Stimulated activated memory B cell treated with anti-CD40 and anti-IgM and Interleukin-4, amounts not matched to agents 10 μg/mL and 1 μg/mL and 100 μg/mL, for 72 hours (primary cell): ENCODE data around the gene IL17RB.

ENCODE experiments used
- ATAC-seq: fragments of 150-1000 bp; cut with Tn5 transposase; 2 replicates; pipeline ENCODE4 v1.10.0; 2021
- H3K27ac Mint-ChIP-seq: one replicate; pipeline ENCODE4 v1.8.0; 2022; ENCODE audit warnings: mild to moderate bottlenecking, mixed read lengths
- H3K27me3 Mint-ChIP-seq: one replicate; pipeline ENCODE4 v1.8.0; 2022; ENCODE audit warnings: mixed read lengths
- H3K36me3 Mint-ChIP-seq: one replicate; pipeline ENCODE4 v1.8.0; 2022; ENCODE audit warnings: mixed read lengths
- H3K4me1 Mint-ChIP-seq: one replicate; pipeline ENCODE4 v1.8.0; 2022; ENCODE audit warnings: mixed read lengths
- H3K4me3 Mint-ChIP-seq: one replicate; pipeline ENCODE4 v1.8.0; 2022; ENCODE audit warnings: mild to moderate bottlenecking, moderate library complexity, mixed read lengths
- H3K9me3 Mint-ChIP-seq: one replicate; pipeline ENCODE4 v1.8.0; 2022; ENCODE audit warnings: mixed read lengths

The IL17RB gene

DNA sequence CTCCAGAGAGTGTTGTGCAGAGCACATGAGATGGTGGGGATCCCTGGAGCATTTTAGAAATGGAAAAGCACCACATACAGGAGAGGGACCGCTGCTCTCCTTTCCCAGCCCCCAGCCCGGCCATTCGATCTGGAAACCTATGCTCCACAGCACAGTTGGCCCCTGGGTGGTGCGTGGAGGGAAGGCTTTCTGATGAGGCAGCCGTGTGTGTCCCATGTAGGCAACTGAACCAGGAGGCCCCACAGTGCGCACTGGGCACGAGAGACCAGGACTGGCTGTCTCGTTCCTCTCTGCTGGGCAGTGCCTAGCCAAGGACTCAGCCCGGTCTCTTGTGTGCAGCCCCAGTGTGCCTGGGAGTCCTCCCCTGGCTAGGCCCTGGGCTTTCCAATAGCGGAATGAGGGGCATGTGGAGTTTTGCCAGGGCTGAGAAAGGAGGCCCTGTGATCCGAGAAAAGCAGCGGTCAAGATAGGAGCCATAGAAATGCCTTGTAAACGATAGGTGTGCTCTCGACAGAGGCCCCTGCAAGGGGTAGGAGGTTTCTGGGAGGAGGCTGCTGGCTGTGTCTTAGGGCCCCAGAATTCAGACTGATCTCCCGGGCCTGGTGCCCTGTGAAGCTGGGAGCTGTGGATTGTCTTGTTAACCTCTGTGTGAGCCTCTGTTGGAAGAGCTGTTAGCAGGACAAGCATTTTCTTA, 39.1 kb upstream of the IL17RB start:
- Mint-ChIP-seq H3K27ac (peak overlapping the region; percentile 52), H3K9me3 (no peaks in the 10 kb centered on the region), H3K4me1 (peaks cover 26% of the 10 kb centered on the region), H3K36me3 (peaks cover 14% of the 10 kb centered on the region), H3K4me3 (no peak overlapping the region), H3K27me3 (peaks cover 16% of the 10 kb centered on the region)
- no peak for ATAC-seq

DNA sequence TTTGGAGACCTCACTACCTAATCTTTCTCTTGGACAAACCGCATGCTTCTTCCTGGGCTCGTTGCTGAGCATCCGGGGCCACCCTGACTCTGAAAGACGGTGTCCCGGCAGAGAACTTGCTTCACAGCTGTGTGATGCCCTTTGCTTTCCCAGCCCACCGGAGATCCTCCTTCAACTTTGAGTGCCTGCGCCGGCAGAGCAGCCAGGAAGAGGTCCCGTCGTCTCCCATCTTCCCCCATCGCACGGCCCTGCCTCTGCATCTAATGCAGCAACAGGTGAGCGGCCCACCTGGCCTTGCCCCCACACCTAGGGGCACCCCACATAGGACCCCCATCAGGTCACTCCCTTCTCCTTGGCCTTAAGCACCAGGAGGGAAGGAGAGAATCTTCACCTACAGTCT, 37.9 kb upstream of the IL17RB start:
- Mint-ChIP-seq H3K27ac (no peak overlapping the region), H3K36me3 (peaks cover 18% of the 10 kb centered on the region), H3K4me3 (no peak overlapping the region), H3K27me3 (peaks cover 16% of the 10 kb centered on the region), H3K4me1 (peaks cover 31% of the 10 kb centered on the region), H3K9me3 (no peaks in the 10 kb centered on the region)
- ATAC-seq: no peak

DNA sequence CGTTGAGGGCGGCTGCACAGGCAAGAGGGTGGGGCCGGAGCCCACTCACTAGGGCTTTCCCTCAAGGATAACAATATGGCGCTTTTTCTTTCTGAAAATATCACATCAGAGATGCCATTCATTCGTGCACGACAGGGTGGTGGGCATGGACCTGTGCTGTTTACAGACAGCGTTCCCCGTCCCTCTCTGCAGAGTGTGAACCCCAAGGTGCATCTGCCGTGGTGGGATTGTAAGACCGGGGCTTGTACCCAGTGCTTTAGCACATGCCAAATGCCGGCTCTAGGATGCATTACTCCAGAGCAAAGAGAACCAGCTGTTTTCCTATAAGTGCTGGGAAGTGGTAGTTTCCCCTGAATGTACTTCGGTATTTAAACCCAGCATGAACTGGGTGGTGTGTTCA, 37.1 kb upstream of the IL17RB start:
- Mint-ChIP-seq H3K4me3 (no peak overlapping the region), H3K4me1 (peaks cover 31% of the 10 kb centered on the region), H3K36me3 (peaks cover 18% of the 10 kb centered on the region), H3K27me3 (peaks cover 16% of the 10 kb centered on the region), H3K27ac (no peak overlapping the region), H3K9me3 (no peaks in the 10 kb centered on the region)
- no peak for ATAC-seq

DNA sequence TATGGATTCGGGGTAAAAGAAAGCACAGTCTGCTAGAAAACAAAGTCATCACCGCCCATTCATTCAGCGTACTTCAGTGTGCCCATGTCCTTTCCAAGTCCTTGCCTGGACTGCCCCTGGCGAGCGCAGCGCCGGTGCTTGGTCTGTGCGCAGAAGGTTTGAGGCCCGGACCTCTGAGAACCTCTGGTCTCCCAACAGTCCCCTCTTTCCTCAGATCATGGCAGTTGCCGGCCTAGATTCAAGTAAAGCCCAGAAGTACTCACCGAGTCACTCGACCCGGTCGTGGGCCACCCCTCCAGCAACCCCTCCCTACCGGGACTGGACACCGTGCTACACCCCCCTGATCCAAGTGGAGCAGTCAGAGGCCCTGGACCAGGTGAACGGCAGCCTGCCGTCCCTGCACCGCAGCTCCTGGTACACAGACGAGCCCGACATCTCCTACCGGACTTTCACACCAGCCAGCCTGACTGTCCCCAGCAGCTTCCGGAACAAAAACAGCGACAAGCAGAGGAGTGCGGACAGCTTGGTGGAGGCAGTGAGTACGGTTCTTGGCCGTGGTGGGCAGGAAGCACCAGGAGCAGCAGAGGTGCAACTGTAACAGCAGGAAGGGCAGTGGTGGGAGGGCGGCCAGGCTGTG, 36.5 kb upstream of the IL17RB start:
- H3K27me3 Mint-ChIP-seq: peaks cover 16% of the 10 kb centered on the region
- H3K4me3 Mint-ChIP-seq: no peak overlapping the region
- H3K4me1 Mint-ChIP-seq: peaks cover 30% of the 10 kb centered on the region
- H3K36me3 Mint-ChIP-seq: peaks cover 20% of the 10 kb centered on the region
- ATAC-seq: no peak
- H3K9me3 Mint-ChIP-seq: no peaks in the 10 kb centered on the region
- no peak overlapping the region for H3K27ac Mint-ChIP-seq

DNA sequence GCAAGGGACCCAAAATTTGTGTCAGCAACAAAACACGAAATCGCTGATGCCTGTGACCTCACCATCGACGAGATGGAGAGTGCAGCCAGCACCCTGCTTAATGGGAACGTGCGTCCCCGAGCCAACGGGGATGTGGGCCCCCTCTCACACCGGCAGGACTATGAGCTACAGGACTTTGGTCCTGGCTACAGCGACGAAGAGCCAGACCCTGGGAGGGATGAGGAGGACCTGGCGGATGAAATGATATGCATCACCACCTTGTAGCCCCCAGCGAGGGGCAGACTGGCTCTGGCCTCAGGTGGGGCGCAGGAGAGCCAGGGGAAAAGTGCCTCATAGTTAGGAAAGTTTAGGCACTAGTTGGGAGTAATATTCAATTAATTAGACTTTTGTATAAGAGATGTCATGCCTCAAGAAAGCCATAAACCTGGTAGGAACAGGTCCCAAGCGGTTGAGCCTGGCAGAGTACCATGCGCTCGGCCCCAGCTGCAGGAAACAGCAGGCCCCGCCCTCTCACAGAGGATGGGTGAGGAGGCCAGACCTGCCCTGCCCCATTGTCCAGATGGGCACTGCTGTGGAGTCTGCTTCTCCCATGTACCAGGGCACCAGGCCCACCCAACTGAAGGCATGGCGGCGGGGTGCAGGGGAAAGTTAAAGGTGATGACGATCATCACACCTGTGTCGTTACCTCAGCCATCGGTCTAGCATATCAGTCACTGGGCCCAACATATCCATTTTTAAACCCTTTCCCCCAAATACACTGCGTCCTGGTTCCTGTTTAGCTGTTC, 35.0 kb upstream of the IL17RB start:
- peaks cover 26% of the 10 kb centered on the region for H3K36me3 Mint-ChIP-seq
- no peak for ATAC-seq
- H3K27me3 Mint-ChIP-seq: peaks cover 2% of the 10 kb centered on the region
- H3K27ac Mint-ChIP-seq: no peak overlapping the region
- H3K4me1 Mint-ChIP-seq: peaks cover 20% of the 10 kb centered on the region
- H3K4me3 Mint-ChIP-seq: no peak overlapping the region
- no peaks in the 10 kb centered on the region for H3K9me3 Mint-ChIP-seq

DNA sequence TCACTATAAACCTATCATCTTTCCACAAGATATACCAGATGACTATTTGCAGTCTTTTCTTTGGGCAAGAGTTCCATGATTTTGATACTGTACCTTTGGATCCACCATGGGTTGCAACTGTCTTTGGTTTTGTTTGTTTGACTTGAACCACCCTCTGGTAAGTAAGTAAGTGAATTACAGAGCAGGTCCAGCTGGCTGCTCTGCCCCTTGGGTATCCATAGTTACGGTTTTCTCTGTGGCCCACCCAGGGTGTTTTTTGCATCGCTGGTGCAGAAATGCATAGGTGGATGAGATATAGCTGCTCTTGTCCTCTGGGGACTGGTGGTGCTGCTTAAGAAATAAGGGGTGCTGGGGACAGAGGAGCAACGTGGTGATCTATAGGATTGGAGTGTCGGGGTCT, 33.9 kb upstream of the IL17RB start:
- no peaks in the 10 kb centered on the region for H3K9me3 Mint-ChIP-seq
- ATAC-seq: no peak
- H3K36me3 Mint-ChIP-seq: peaks cover 32% of the 10 kb centered on the region
- no peak overlapping the region for H3K27ac Mint-ChIP-seq
- peaks cover 9% of the 10 kb centered on the region for H3K4me1 Mint-ChIP-seq
- no peak overlapping the region for H3K4me3 Mint-ChIP-seq
- H3K27me3 Mint-ChIP-seq: no peaks in the 10 kb centered on the region

DNA sequence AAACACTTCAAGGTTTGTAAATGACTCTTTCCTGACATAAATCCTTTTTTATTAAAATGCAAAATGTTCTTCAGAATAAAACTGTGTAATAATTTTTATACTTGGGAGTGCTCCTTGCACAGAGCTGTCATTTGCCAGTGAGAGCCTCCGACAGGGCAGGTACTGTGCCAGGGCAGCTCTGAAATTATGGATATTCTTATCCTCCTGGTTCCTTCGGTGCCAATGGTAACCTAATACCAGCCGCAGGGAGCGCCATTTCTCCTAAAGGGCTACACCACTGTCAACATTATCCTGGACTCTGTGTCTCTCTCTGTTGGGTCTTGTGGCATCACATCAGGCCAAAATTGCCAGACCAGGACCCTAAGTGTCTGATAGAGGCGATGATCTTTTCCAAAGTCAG, 33.1 kb upstream of the IL17RB start:
- Mint-ChIP-seq H3K4me1 (peaks cover 6% of the 10 kb centered on the region), H3K4me3 (no peak overlapping the region), H3K27me3 (no peaks in the 10 kb centered on the region), H3K9me3 (no peaks in the 10 kb centered on the region), H3K36me3 (peaks cover 40% of the 10 kb centered on the region), H3K27ac (no peak overlapping the region)
- no peak for ATAC-seq

DNA sequence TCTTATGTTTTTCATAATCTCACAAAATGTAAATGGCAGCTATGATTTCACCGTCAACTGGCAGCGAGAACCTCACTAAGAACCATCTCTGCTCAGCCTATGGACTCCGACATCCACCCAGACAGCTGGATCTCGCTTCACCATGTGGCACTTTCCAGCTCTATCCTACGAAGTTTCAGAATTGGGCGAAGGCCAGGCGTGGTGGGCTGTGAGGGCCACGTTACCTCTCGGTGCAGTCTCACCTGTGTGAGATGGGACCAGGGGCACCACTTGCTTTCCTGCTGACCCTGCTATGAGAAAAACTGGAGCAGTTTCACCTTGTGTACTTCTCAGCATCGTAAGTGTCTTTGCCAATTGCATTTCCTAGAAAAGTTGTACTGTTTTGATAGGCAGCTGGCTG, 32.5 kb upstream of the IL17RB start:
- Mint-ChIP-seq H3K4me3 (no peak overlapping the region), H3K27me3 (no peaks in the 10 kb centered on the region), H3K27ac (no peak overlapping the region), H3K36me3 (peaks cover 41% of the 10 kb centered on the region), H3K9me3 (no peaks in the 10 kb centered on the region), H3K4me1 (peaks cover 6% of the 10 kb centered on the region)
- no peak for ATAC-seq

DNA sequence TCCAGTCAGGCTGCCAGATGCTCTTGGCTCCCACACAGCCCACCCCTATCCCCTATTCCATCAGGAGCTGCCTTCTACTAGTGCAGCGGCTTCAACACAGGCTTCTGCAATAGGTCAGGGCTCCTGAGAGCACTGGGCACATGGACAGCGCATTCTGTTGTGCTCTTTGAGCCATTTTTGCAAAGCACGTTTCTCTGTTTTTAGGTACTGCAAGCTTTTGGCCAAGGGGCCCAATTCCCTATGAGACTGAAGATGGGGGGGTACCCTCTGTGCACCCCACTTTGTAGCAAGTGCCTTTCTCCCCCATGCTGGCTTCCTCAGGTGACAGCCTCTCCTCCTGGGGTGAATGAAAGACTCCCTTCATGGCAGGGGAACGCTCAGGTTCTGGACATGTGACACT, 31.3 kb upstream of the IL17RB start:
- H3K27me3 Mint-ChIP-seq: no peaks in the 10 kb centered on the region
- no peak for ATAC-seq
- H3K27ac Mint-ChIP-seq: no peak overlapping the region
- H3K4me3 Mint-ChIP-seq: no peak overlapping the region
- no peaks in the 10 kb centered on the region for H3K9me3 Mint-ChIP-seq
- peaks cover 6% of the 10 kb centered on the region for H3K4me1 Mint-ChIP-seq
- H3K36me3 Mint-ChIP-seq: peaks cover 51% of the 10 kb centered on the region

DNA sequence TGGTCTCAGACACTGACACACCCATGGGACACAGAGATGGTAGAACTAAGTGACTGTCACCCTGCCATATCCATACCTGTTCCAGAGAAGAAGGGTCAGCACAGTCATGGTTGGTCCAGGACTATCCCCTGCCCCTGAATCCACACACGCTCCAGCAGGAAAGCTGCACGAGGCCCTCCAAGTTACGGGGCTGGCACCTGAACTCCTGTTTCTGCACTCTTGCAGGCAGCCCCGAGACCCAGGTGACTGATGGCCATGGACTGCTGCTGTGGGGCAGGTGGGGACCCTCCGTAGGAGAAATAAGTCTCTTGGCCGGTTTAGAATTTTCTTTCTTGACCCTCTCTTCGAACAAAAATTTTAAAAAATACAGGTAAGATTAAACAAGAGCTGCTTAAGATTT, 30.7 kb upstream of the IL17RB start:
- no peaks in the 10 kb centered on the region for H3K9me3 Mint-ChIP-seq
- ATAC-seq: no peak
- no peaks in the 10 kb centered on the region for H3K27me3 Mint-ChIP-seq
- no peak overlapping the region for H3K27ac Mint-ChIP-seq
- H3K4me3 Mint-ChIP-seq: no peak overlapping the region
- peaks cover 57% of the 10 kb centered on the region for H3K36me3 Mint-ChIP-seq
- H3K4me1 Mint-ChIP-seq: peaks cover 6% of the 10 kb centered on the region

DNA sequence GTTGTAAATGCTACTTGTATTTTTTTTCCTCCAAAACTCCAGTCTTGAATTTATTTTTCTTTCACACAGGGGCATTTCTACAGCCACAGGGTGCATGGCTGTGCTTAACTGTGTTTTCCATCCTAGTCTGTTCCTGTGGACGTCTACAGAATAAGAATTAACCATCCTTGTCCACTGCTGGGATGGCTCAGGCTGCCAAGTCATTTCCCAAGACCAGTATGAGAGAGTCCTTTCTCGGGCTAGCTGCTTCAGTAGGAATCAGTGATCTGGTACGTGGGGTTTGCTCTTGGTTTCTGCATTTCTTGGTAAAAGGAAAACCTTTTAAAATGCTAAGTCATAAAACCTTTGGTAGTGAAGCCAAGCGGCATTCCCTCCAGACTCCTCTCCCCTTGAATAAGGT, 29.9 kb upstream of the IL17RB start:
- ATAC-seq: no peak
- Mint-ChIP-seq H3K27me3 (no peaks in the 10 kb centered on the region), H3K9me3 (no peaks in the 10 kb centered on the region), H3K36me3 (peaks cover 64% of the 10 kb centered on the region), H3K4me1 (peaks cover 6% of the 10 kb centered on the region), H3K27ac (no peak overlapping the region), H3K4me3 (no peak overlapping the region)

DNA sequence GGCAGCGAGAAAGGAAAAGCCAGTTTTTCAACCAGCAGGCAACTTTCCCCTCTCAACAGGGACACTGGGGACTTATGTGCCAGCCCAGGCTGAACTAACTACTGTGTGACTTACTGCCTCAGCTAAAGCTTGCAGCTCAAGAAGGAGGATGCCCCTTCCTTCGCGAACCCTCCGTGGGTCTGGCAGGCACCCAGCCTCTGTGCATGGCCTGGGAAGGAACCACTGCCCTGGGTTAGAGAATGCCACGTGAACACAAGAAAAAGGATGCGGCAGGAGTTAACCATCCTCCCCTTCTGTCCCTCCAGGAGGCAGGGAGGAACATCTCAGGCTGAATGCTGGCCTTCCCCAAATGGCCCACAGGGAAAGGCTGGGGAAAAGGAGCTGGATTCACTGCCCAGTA, 29.2 kb upstream of the IL17RB start:
- no peak overlapping the region for H3K27ac Mint-ChIP-seq
- ATAC-seq: no peak
- H3K4me3 Mint-ChIP-seq: no peak overlapping the region
- no peaks in the 10 kb centered on the region for H3K27me3 Mint-ChIP-seq
- peaks cover 6% of the 10 kb centered on the region for H3K4me1 Mint-ChIP-seq
- peaks cover 71% of the 10 kb centered on the region for H3K36me3 Mint-ChIP-seq
- H3K9me3 Mint-ChIP-seq: no peaks in the 10 kb centered on the region

DNA sequence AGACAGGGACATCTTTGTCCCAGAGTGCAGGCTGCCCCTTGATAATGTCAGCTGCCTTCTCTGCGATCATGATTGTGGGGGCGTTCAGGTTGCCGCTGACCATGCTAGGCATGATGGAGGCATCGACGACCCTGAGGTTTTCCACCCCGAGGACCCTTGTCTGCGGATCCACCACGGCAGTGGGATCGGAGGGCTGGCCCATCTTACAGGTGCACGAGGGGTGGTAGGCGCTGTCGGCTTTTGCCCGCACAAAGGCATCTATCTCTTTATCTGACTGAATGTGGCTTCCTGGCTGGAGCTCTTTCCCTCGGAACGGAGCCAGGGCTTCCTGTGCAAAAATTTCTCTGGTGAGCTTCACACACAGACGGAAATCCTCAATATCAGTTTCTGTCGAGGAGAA, 28.6 kb upstream of the IL17RB start:
- H3K27ac Mint-ChIP-seq: no peak overlapping the region
- no peak overlapping the region for H3K4me3 Mint-ChIP-seq
- H3K27me3 Mint-ChIP-seq: no peaks in the 10 kb centered on the region

DNA sequence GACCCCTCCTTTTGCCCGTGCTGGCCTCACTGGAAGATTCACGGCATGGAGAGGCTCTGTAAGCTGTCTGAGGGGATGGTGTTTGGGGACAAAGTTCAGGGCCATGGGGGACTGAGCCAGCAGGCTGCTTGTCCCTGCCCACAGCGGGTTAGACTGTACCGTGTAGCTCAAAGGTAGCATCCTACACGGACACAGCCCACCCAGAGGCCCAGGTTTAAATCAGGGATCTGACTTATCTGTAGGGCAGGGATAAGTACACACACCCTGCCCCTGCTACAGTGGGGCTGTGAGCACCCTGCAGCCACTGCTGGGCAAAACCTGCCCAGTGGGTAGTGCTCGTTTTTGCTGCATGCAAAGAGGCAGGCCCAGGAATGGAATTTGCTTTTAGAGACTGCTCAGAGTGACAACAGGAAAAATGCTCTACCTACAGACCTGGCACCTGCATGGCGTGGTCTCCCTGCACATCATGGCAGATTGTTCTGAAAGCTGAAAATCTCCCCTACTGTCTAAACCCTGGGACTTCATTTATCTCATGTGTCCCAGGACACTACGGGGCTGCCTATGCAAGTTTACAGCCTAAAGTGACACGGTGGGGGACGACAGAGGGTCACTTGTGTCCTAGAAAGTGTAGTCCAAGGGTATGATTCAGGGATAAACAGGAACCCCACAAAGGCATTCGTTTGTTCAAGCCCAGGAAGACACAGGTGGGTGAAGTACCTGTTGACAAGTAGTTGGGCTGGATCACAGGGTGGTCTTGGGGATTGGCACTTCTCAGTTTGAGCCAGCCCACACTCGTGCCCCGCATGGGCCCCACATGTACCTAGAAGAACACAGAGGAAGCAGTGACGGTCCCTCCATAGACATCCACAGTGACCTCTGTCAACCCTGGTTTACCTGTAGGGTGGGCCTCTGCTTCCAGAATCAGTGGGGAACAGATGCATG, 27.9 kb upstream of the IL17RB start:
- no peaks in the 10 kb centered on the region for H3K27me3 Mint-ChIP-seq
- H3K4me1 Mint-ChIP-seq: no peaks in the 10 kb centered on the region
- peaks cover 72% of the 10 kb centered on the region for H3K36me3 Mint-ChIP-seq
- H3K9me3 Mint-ChIP-seq: no peaks in the 10 kb centered on the region
- H3K4me3 Mint-ChIP-seq: no peak overlapping the region
- ATAC-seq: no peak
- no peak overlapping the region for H3K27ac Mint-ChIP-seq

More for the DNA sequence above, 28.6 kb upstream of the IL17RB start:
- Mint-ChIP-seq H3K9me3 (no peaks in the 10 kb centered on the region), H3K4me1 (no peaks in the 10 kb centered on the region), H3K36me3 (peaks cover 72% of the 10 kb centered on the region)
- no peak for ATAC-seq
